ENCODE data around the gene C16orf96.

Gene C16orf96

GRCh38 chr16:4522051-4522581 lies 34.0 kb upstream of the C16orf96 start:
- Mint-ChIP-seq H3K27ac (peak overlapping the region; percentile 15 to 79 (median 70)), H3K9me3 (no peaks in the 10 kb centered on the region)

DNA sequence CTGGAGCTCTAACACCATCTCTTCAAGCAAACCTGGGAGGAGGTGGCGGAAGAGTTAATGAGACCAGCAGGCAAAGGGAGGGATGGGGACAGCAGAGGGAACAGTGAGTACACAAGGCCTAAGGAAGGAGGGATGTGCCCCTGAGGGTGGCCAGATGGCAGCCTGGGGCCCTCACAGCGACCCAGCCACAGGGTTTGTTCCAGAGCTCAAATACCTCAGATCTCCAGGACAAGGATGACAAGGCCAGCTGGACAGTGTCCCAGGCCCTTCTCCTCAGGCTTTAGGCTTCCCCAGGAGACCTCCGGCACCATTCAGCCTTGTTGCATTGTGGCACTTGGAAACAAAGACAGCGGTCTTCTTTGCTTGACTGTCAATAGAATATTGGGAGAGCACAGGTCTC lies 32.5 kb upstream of the C16orf96 start:
- TF ChIP-seq, protein P1, sequence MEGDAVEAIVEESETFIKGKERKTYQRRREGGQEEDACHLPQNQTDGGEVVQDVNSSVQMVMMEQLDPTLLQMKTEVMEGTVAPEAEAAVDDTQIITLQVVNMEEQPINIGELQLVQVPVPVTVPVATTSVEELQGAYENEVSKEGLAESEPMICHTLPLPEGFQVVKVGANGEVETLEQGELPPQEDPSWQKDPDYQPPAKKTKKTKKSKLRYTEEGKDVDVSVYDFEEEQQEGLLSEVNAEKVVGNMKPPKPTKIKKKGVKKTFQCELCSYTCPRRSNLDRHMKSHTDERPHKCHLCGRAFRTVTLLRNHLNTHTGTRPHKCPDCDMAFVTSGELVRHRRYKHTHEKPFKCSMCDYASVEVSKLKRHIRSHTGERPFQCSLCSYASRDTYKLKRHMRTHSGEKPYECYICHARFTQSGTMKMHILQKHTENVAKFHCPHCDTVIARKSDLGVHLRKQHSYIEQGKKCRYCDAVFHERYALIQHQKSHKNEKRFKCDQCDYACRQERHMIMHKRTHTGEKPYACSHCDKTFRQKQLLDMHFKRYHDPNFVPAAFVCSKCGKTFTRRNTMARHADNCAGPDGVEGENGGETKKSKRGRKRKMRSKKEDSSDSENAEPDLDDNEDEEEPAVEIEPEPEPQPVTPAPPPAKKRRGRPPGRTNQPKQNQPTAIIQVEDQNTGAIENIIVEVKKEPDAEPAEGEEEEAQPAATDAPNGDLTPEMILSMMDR (IDR thresholded peaks at IDR 0.05; ENCODE audit: unreplicated experiment in 3 of 3): no peak
- peaks cover 39% of the 10 kb centered on the region for H3K4me1 Mint-ChIP-seq
- no peaks in the 10 kb centered on the region for H3K9me3 Mint-ChIP-seq
- H3K27me3 Mint-ChIP-seq (ENCODE audit: low read depth): peaks cover 4% of the 10 kb centered on the region
- no peak overlapping the region for H3K4me3 Mint-ChIP-seq
- peak overlapping the region in 1 of 3 experiments; percentile 70 for H3K27ac Mint-ChIP-seq
- H3K36me3 Mint-ChIP-seq (ENCODE audit: low read depth): peaks cover 7% of the 10 kb centered on the region

More at GRCh38 chr16:4522051-4522581, 34.0 kb upstream of the C16orf96 start:
- Mint-ChIP-seq H3K4me3 (no peak overlapping the region), H3K27me3 (ENCODE audit: low read depth) (peaks cover 4% of the 10 kb centered on the region), H3K36me3 (ENCODE audit: low read depth) (peaks cover 7% of the 10 kb centered on the region), H3K4me1 (peaks cover 35% of the 10 kb centered on the region)
- TF ChIP-seq, protein P1 (IDR thresholded peaks at IDR 0.05; ENCODE audit: unreplicated experiment in 3 of 3): no peak

DNA sequence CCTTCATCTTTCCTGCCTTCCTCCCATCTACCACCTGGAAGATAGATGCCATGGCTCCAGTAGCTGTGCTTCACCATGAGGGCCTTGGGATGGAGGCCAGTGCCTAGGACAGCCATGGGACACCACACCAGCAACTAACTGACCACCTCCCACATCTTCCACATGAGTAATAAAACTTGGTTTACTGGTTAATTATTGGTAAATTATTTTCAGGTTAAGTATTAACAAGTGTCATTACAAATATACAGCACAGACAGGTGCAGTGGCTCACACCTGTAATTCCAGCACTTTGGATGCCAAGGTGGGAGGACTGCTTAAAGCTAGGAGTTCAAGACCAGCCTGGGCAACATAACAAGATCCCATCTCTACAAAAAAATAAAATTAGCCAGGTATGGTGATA lies 31.6 kb upstream of the C16orf96 start:
- no peak overlapping the region for H3K27ac Mint-ChIP-seq
- H3K27me3 Mint-ChIP-seq (ENCODE audit: low read depth): peaks cover 4% of the 10 kb centered on the region
- H3K4me1 Mint-ChIP-seq: peaks cover 47% of the 10 kb centered on the region
- H3K9me3 Mint-ChIP-seq: no peaks in the 10 kb centered on the region
- TF ChIP-seq, protein P1 (IDR thresholded peaks at IDR 0.05; ENCODE audit: unreplicated experiment in 3 of 3): no peak
- H3K4me3 Mint-ChIP-seq: no peak overlapping the region
- H3K36me3 Mint-ChIP-seq (ENCODE audit: low read depth): peaks cover 7% of the 10 kb centered on the region

- H3K4me3 Mint-ChIP-seq: no peak overlapping the region
- H3K27me3 Mint-ChIP-seq (ENCODE audit: low read depth): peaks cover 4% of the 10 kb centered on the region
- TF ChIP-seq, protein P1 (IDR thresholded peaks at IDR 0.05; ENCODE audit: unreplicated experiment in 3 of 3): no peak
- peaks cover 52% of the 10 kb centered on the region for H3K4me1 Mint-ChIP-seq
- no peaks in the 10 kb centered on the region for H3K9me3 Mint-ChIP-seq
- peaks cover 7% of the 10 kb centered on the region for H3K36me3 Mint-ChIP-seq (ENCODE audit: low read depth)
- no peak overlapping the region for H3K27ac Mint-ChIP-seq
Observed at GRCh38 chr16:4525069-4525468, 31.1 kb upstream of the C16orf96 start.

DNA sequence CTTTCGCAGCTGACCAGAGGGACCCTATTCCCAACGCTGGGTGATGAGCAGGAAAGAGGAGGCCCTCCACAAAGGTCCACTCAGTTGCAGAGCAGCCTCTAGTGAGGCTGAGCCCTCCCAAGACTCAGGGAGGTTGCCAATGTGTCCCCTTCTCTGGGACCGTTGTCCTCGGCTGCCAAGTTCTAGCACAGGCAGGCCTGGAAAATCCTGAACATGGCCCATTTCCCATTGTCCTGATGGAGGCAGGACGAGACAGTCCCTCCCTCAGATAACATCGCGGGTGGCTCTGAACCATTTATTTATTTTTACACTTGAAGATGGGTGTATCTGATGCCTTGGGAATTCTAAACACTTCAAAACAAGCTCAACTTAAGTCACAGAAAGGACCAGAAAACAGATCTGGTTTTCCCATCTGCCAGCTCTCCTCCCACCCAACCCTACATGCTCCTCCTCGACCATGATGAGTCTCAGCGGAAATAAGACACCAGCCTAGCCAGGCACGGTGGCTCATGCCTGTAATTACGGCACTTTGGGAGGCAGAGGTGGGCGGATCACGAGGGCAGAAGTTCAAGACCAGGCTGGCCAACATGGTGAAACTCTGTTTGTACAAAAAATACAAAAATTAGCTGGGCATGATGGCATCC lies 30.4 kb upstream of the C16orf96 start:
- Mint-ChIP-seq H3K27me3 (ENCODE audit: low read depth) (peaks cover 4% of the 10 kb centered on the region), H3K36me3 (ENCODE audit: low read depth) (peaks cover 7% of the 10 kb centered on the region), H3K27ac (no peak overlapping the region), H3K9me3 (no peaks in the 10 kb centered on the region), H3K4me3 (no peak overlapping the region), H3K4me1 (peaks cover 53% of the 10 kb centered on the region)
- TF ChIP-seq, protein P1 (IDR thresholded peaks at IDR 0.05; ENCODE audit: unreplicated experiment in 3 of 3): no peak

Data from nephron (organoid).